ENCODE data around the gene PPP1CA.
"Not testable (repeated sequence)": the region's sequence is repeated elsewhere in the genome, so short reads cannot be mapped to it uniquely, and the experiment has no call there.

The PPP1CA gene

DNA sequence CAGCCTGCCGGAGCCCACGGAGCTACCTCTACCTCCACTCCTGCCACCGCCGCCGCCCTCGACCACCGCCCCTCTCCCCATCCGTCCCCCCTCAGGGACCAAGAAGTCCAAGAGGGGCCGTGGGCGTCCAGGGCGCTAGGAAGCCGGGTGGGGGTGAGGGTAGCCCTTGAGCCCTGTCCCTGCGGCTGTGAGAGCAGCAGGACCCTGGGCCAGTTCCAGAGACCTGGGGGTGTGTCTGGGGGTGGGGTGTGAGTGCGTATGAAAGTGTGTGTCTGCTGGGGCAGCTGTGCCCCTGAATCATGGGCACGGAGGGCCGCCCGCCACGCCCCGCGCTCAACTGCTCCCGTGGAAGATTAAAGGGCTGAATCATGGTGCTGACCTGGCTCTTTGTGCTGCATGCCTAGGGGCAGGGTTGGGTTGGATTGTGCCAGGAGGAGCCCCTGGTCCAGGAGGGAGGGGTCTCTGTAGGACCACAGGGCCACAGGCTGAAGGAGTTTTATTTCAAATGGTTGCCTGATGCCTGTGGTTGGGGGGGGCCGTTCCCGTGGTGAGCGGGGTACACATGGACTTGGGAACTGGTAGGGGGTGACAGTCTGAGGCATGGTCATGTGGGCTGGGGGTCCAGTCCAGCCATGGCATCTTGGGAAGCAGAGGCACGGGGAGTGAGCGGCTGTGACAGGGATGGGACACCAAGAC is 33.5 kb upstream of the PPP1CA start:
- no peak for DNase-seq (ENCODE audit: low read depth in 2 of 3, low spot score in 1 of 3)

DNA sequence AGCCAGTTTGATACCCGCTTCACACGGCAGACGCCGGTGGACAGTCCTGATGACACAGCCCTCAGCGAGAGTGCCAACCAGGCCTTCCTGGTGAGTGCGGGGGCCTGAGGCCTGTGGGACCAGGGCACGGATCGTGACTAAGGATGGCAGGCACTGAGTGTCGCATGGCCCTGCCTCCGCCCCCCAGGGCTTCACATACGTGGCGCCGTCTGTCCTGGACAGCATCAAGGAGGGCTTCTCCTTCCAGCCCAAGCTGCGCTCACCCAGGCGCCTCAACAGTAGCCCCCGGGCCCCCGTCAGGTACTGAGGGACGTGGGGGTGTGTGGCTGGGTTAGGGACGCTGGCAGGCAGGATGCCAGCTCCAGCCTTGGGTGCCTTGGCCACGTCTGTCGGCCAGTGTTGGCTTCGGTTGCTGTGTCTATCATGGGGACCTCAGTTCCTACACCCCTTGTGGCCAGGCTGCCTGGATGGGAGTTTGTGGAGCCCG is 32.8 kb upstream of the PPP1CA start:
- DNase-seq (ENCODE audit: low read depth in 2 of 3, low spot score in 1 of 3) = no peak

DNA sequence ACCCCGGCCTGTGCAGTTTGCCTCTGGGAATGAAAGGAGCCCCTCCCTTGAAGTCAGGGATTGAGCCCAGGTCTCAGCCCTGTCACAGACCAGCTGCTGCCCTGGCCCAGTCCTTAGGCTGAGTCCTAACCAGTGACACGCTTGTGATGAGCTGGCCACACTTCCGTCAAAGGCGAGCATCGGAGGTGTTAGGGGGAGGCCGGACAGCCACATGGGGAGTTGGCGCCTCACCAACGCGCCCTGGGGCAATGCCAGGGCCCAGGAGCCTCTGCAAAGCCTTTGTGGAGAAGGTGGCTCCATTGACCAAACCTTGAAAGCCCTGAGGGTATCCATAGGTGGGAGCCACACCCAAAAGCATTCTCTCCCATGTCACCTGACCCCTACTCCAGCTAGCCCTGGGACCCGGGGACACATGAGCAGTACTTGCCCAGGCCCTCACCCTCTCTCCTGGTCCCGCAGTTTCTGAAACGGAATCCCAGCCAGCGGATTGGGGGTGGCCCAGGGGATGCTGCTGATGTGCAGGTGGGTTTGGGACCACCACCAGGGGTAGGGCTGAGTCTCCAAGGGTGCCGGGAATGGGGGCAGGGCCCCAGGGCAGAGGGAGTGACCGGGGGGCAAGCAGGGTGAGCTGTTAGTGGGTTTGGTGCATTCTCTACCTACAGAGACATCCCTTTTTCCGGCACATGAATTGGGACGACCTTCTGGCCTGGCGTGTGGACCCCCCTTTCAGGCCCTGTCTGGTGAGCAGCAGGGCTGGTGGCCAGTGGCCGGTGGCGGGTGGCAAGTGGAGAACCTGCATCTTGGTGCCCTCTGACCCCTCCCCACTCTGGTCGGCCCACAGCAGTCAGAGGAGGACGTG is 32.1 kb upstream of the PPP1CA start:
- DNase-seq (ENCODE audit: low read depth in 2 of 3, low spot score in 1 of 3) = no peak

DNA sequence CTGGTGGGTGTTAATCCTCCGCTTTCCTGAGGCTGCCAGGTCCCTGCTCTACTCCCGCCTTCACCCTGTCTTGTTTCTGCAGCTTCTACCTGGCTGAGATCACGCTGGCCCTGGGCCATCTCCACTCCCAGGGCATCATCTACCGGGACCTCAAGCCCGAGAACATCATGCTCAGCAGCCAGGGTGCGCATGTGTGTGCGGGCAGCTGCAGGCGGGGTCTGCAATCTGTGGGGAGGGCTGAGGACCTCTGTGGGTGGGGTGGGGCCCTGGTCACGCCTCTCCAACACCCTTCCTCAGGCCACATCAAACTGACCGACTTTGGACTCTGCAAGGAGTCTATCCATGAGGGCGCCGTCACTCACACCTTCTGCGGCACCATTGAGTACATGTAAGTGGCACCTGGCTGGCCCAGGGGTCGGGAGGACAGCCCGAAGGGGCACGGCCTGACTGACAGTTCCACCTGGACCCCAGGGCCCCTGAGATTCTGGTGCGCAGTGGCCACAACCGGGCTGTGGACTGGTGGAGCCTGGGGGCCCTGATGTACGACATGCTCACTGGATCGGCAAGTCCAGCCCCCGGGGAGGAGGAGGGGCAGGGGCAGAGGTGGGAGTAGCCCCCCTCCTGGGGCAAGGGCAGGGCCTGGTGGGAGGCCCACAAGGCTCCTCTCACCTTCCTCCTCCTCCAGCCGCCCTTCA is 31.1 kb upstream of the PPP1CA start:
- DNase-seq (ENCODE audit: low read depth in 2 of 3, low spot score in 1 of 3) = no peak

DNA sequence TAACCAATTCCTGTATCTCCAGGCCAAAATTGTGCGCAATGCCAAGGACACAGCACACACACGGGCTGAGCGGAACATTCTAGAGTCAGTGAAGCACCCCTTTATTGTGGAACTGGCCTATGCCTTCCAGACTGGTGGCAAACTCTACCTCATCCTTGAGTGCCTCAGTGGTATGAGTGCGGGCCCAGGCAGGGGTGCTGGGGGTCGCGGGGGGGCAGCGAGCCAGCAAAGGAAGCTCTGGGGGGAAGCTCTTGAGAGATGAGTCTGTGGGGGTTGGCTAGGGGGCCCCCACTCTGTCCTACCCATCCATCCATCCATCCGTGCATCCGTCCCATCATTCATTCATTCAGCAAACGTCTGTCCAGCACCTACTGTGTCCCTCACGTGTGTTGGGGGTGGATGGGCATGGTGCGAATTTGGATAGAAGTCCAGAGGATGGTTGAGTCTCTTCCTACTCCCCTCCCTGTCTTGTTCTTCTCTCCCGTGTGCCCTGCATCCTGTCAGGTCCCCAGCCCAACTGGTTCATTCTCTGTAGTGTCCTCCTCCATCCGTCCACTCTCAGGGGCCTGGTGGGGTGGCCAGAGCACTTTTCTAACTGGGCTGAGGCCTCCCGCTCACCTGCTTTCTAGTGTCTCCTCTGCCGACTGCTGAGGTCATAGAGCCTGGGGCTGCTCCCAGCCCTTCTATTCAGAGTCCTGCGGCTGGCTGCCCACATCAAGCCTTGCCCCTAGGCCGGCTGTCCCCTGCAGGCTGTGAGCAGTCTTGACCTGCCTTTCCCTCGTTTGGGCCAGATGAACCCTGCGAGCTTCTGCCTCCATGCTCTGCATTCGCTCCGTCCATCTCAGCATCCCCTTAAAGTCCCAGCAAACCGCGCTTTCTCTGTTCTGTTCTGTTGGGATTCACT is 29.9 kb upstream of the PPP1CA start:
- no peak for DNase-seq (ENCODE audit: low read depth in 2 of 3, low spot score in 1 of 3)

DNA sequence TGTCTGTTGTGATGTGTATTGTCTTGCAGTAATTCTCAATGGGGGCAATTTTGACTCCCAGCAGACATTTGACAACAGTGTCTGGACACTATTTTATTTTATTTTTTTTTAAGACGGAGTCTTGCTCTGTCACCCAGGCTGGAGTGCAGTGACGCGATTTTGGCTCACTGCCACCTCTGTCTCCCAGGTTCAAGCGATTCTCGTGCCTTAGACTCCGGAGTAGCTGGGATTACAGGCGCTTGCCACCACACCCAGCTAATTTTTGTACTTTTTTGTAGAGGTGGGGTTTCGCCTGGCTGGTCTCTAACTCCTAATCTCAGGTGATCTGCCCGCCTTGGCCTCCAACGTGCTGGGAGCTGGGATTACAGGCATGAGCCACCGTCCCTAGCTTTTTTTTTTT is 28.1 kb upstream of the PPP1CA start:
- DNase-seq (ENCODE audit: low read depth in 2 of 3, low spot score in 1 of 3) = no peak

DNA sequence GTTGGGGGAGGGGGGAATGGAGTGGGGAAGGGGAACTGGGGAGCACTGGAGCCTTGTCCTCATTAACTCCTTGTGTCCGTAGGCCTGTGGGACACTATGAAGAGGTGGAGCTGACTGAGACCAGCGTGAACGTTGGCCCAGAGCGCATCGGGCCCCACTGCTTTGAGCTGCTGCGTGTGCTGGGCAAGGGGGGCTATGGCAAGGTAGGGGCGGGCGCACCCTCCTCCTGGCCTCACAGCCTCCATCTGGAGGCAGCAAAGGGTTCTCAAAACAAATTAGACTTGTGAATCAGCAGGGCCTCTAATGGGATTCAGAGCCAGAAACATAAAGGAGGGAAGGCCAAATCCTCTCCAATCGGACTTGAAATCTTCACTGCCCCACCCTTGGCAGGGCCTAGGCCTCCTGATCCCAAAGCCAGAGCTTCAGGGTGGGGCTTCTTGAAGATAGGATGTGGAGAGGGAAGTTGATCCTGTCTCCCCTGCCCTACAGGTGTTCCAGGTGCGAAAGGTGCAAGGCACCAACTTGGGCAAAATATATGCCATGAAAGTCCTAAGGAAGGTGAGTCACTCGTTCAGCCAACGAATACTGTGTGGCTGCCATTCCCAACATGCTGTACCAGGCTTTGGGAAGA is 27.5 kb upstream of the PPP1CA start:
- DNase-seq (ENCODE audit: low read depth in 2 of 3, low spot score in 1 of 3) = no peak

DNA sequence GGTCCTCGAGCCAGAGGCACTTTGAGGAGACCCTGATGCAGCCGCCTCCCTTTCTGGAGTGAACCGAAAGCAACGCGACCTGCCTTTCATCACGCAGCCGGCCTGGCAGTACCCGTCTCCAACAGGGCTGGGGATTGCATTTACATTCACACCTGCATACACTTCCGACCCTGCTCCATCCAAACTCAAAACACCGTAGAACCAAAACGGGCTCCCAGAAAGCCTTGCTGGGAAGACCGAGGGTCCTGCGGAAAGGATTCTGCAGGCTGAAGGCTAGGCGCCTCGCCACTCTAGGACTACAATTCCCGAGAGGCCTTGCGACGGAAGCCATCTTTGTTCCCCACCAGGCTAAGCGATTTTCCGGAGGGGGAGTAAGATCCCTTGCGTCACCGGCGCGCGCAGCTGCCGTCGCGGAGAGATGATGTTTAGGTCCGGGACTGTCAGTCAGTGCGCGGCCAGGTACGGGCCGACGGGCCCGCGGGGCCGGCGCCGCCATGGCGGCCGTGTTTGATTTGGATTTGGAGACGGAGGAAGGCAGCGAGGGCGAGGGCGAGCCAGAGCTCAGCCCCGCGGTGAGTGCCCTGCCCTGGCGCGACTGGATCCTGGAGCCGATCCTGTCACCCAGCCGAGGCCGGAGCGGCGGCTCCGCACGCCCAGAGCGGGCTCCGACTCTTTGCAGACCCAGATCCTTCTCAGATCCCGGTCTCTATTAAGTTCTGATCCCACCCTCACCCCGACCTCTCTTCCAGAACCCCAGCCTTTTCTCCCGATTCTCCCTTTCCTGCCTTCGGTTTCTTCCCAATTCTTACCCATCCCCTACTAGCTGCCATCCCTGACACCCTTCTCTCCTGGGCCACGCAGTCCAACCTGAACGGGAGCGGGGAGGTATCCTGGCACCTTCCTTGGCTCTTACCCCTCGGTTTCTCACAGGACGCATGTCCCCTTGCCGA is 26.7 kb upstream of the PPP1CA start, which contains the start of gene RPS6KB2:
RPS6KB2 (plus strand) TSS at position 443 of the 950 bp plus-strand sequence; CDS start at position 495, 52 bp downstream.
- DNase-seq (ENCODE audit: low read depth in 2 of 3, low spot score in 1 of 3) = peak; percentile 98 to 100 (median 98)

DNA sequence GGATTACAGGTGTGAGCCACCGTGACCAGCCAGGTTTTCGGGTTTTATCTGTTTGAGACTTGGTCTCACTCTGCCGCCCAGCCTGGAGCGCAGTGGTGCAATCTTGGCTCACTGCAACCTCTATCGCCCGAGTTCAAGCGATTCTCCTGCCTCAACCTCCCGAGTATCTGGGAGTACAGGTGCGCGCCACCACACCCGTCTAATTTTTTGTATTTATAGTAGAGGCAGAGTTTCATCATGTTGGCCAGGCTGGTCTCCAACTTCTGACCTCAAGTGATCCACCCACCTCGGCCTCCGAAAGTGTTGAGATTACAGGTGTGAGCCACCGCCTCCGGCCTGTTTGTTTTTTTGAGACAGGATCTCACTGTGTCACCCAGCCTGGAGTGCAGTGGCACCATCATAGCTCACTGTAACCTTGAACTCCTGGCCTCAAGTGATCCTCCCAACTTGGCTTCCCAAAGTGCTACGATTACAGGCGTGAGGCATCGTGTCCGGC is 25.8 kb upstream of the PPP1CA start:
- not testable (repeated sequence) for DNase-seq (ENCODE audit: low read depth in 2 of 3, low spot score in 1 of 3)

DNA sequence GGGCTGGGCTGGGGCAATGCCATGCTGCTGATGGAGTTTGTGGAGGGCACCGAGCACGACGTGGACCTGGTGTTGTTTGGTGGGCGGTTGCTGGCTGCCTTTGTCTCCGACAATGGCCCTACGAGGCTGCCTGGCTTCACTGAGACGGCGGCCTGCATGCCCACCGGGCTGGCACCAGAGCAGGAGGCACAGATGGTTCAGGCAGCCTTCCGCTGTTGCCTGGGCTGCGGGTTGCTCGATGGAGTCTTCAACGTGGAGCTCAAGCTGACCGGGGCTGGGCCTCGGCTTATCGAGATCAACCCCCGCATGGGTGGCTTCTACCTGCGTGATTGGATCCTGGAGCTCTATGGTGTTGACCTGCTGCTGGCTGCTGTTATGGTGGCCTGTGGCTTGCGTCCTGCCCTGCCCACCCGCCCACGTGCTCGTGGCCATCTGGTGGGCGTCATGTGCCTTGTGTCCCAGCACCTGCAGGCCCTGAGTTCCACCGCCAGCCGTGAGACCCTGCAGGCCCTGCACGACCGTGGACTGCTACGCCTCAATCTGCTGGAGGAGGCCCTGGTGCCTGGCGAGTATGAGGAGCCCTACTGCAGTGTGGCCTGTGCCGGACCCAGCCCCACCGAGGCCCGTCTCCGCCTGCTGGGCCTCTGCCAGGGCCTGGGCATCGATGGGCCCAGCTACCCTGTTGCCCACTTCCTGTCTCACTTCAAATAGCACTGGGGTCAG is 22.4 kb upstream of the PPP1CA start:
- DNase-seq (ENCODE audit: low read depth in 2 of 3, low spot score in 1 of 3) = no peak

DNA sequence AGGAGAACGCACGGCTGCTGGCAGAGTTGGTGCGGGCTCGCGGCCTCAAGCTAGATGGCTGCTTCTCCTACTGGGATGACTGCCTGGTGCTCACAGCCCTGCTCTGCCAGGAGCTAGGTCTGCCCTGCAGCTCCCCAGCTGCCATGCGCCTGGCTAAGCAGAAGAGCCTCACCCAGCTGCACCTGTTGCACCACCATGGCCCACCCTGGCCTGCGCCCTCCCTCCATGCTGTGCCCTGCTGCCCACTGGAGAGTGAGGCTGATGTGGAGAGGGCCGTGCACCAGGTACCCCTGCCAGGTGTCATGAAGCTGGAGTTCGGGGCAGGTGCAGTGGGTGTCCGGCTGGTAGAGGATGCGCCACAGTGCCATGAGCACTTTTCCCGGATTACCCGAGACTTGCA is 21.8 kb upstream of the PPP1CA start:
- no peak for DNase-seq (ENCODE audit: low read depth in 2 of 3, low spot score in 1 of 3)

DNA sequence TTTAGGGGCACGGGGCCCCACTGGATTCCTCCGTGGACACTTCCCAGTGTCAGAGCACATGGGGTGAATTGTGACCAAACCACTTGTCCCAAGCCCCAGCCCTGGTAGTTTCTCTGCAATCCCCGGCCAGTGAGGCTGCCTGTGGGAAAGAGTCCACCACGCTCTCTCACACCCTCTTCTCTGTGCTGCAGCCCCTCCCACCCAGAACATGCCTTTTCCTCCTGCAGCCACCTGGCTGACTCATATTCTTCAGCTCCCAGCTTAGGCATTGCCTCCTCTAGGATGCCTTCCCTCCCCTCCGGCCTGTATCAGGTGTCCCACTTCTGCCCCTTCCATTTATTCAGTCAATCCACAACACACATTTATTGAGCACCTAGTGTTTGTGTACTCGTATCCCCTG is 21.2 kb upstream of the PPP1CA start:
- no peak for DNase-seq (ENCODE audit: low read depth in 2 of 3, low spot score in 1 of 3)

DNA sequence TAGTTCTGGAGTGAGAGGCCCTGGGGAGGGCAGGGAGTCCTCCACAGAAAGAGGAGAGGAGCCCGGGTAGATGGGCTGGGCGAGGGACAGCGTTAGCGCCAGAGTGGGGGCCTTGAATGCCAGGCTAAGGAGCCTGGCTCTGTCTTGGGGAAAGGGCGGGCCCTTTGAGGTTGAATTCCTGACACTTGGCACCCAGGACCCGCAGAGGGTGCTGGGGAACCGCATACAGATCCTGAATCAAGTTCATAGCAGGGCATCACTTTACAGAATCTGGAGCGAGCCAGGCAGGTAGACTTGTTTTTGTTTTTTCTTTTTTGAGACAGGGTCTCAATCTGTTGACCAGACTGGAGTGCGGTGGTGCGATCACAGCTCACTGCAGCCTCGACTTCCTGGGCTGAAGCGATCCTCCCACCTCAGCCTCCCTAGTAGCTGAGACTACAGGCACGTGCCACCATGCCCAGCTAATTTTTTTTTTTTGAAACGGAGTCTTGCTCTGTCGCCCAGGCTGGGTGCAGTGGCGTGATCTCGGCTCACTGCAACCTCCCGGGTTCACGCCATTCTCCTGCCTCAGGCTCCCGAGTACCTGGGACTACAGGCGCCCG is 19.9 kb upstream of the PPP1CA start:
- no peak for DNase-seq (ENCODE audit: low read depth in 2 of 3, low spot score in 1 of 3)

DNA sequence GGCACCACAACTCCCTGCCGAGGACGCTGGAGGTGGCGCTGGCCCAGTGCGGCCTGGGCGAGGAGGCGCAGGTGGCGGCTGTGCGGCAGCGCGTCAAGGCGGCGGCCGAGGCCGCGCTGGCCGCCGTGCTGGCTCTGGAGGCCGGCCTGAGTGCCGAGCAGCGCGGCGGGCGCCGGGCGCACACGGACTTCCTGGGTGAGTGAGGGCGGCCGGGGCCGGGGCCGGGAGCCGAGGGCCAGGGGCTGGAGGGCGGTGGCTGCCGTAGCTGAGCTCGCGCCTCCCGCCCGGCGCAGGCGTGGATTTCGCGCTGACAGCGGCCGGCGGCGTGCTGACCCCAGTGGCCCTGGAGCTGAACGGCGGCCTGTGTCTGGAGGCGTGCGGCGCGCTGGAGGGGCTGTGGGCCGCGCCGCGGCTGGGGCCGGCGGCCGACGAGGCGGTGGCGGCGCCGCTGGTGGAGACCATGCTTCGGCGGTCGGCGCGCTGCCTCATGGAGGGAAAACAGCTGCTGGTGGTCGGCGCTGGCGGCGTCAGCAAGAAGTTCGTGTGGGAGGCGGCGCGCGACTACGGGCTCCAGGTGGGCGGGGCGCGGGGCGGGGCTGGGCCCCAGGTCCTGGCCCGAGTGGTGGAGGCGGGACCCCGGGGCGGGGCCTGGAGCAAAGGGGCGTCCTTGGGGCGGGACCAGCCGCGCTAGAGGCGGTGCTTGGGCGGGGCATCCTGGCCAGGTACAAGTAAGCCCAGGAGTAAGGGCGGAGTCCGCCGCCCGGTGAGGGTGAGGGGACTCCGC is 19.2 kb upstream of the PPP1CA start:
- peak; percentile 97 to 99 (median 97) for DNase-seq (ENCODE audit: low read depth in 2 of 3, low spot score in 1 of 3)

DNA sequence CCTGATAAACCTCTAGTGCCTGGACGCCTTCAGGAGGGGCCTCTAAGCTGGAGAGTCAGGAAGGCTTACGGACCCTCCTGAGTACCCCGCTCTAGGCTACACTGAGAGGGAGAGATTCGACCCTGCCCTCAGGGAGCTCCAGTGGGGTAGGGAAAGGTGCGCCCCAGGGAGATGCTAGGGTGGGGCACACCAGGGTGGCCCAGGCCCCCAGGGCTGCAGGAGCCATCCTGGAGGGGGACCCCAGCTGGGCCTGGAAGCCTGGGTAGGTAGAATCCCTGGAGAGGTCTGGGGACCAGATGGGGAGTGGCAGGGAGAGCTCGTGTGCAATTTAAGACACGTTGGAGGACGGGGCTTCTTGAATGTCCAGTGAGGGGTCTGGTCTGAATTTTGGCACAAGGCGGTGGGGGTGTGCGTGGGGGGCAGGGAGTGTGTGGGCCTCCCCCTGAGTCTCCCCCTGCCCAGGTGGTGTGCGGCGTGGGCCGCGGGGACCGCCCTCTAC is 18.5 kb upstream of the PPP1CA start:
- no peak for DNase-seq (ENCODE audit: low read depth in 2 of 3, low spot score in 1 of 3)

DNA sequence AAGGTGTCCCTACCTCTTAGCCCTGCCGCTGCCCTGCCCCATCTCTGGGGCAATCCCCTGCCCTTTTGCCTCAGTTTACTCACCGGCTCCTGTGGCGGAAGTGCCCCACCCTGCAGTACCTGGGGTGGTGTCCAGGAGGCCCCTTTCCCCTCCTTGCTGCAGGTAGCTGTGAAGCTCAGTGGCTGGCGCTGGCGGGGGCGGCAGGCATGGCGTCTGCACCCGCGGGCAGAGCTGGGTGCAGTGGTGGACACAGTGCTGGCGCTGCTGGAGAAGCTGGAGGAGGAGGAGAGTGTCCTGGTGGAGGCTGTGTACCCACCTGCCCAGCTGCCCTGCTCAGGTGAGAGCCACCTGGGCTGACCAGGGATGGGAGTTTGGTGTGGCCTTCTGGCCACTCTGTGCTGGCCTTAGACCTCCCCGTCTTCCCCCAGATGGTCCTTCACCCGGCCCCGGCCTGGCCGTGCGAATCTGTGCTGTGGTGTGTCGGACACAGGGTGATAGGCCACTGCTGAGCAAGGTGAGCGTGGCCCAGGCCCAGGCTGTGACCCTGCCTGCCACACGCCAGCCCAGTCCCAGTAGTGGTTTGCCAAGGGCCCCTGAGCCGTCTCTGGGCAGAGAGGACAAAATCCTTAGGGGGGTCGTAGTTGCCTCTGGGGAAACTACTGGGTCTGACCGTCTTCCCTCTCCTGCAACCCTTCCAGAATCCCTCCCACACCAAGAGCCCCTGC is 17.8 kb upstream of the PPP1CA start:
- no peak for DNase-seq (ENCODE audit: low read depth in 2 of 3, low spot score in 1 of 3)
